ENCODE measurements around the gene TBX3.
A peak's percentile ranks its signal among the peaks of the same experiment; 100 is the strongest.
"Not testable (repeated sequence)": the region's sequence is repeated elsewhere in the genome, so short reads cannot be mapped to it uniquely, and the experiment has no call there.

The TBX3 gene

GRCh38 chr12:114684098-114684869, at the start of gene TBX3:
TSS of gene TBX3 (minus strand) at chr12:114684175. CDS start at chr12:114683200, 975 bp downstream.
- TF ChIP-seq CTCF (conservative IDR thresholded peaks at IDR 0.05; ENCODE audit: control insufficient read depth, insufficient read depth, low read depth, low read length) = peak; percentile 38
- DNase-seq (ENCODE audit: low read depth) = peak; percentile 99
- H3K4me3 ChIP-seq (ENCODE audit: control insufficient read depth, low read depth, low read length) = peak within 1 kb of the TSS; percentile 99

- no peak overlapping the region for H3K4me3 ChIP-seq (ENCODE audit: control insufficient read depth, low read depth, low read length)
- no peak for DNase-seq (ENCODE audit: low read depth)
- no peak for TF ChIP-seq CTCF (conservative IDR thresholded peaks at IDR 0.05; ENCODE audit: control insufficient read depth, insufficient read depth, low read depth, low read length)
Measured at GRCh38 chr12:114732426-114733030, 48.6 kb upstream of the TBX3 start.

GRCh38 chr12:114729731-114730130, 45.8 kb upstream of the TBX3 start:
- H3K4me3 ChIP-seq (ENCODE audit: control insufficient read depth, low read depth, low read length) = no peak overlapping the region
- peak; percentile 80 for DNase-seq (ENCODE audit: low read depth)
- no peak for TF ChIP-seq CTCF (conservative IDR thresholded peaks at IDR 0.05; ENCODE audit: control insufficient read depth, insufficient read depth, low read depth, low read length)

GRCh38 chr12:114726092-114726710, 42.2 kb upstream of the TBX3 start:
- TF ChIP-seq CTCF (conservative IDR thresholded peaks at IDR 0.05; ENCODE audit: control insufficient read depth, insufficient read depth, low read depth, low read length) = no peak
- no peak overlapping the region for H3K4me3 ChIP-seq (ENCODE audit: control insufficient read depth, low read depth, low read length)
- DNase-seq (ENCODE audit: low read depth) = no peak

- not testable (repeated sequence) for DNase-seq (ENCODE audit: low read depth); H3K4me3 ChIP-seq (ENCODE audit: control insufficient read depth, low read depth, low read length)
Measured at GRCh38 chr12:114722176-114722575, 38.2 kb upstream of the TBX3 start.

- TF ChIP-seq CTCF (conservative IDR thresholded peaks at IDR 0.05; ENCODE audit: control insufficient read depth, insufficient read depth, low read depth, low read length) = no peak
- no peak for DNase-seq (ENCODE audit: low read depth)
- H3K4me3 ChIP-seq (ENCODE audit: control insufficient read depth, low read depth, low read length) = no peak overlapping the region
Measured at GRCh38 chr12:114721266-114721665, 37.3 kb upstream of the TBX3 start.

All from fibroblast of mammary gland (primary cell).